Lower leg skin (tissue), 4 donors: ENCODE results near the gene SLC9A9. TPM values are rescaled to one million over a fixed set of nuclear protein-coding genes. Genes with fewer than 3 reads are reported as not detected.

Source experiments
- DNase-seq, 2 donors: peaks; one replicate each; pipeline ENCODE4 v3.0.0-alpha.2; 2019; ENCODE audit warnings: low spot score in 2 of 2
- H3K4me3 ChIP-seq: fragments of 200-600 bp; sonication (generic); 2 replicates; pipeline ENCODE4 v1.5.1; 2017; ENCODE audit warnings: mild to moderate bottlenecking, low read depth; ENCODE audit not compliant: poor library complexity, severe bottlenecking
- POLR2A ChIP-seq, 2 donors: fragments of 450-650 bp; IDR thresholded peaks; one replicate each; pipeline ENCODE4 v1.6.1; 2016 to 2017; ENCODE audit warnings: antibody characterized with exemption in 2 of 2, mild to moderate bottlenecking in 1 of 2, moderate library complexity in 1 of 2
- WGBS, 2 donors: methylation state at CpG; one replicate each; pipeline ENCODE4 v1.1.5; 2018; 5-methylcytosine and 5-hydroxymethylcytosine counted together
- intact Hi-C: fragments of 100-400 bp; cut with DNase I; formaldehyde crosslinking; loops from one replicate; pipeline ENCODE4 v1.15.0; 2023; ENCODE audit warnings: low total_unique reads
- total RNA-seq, 4 donors: library from RNA; depleted of rRNA; stranded (reverse); fragments of >200 nt; gene quantifications; one replicate each; pipeline ENCODE4 v1.1.0, GENCODE V29; 2016
- TF ChIP-seq, protein P1 (sequence below), 3 donors: fragments of 450-650 bp; IDR thresholded peaks; one replicate each; pipeline ENCODE4 v1.5.1; 2016; ENCODE audit warnings: antibody characterized with exemption in 3 of 3, mild to moderate bottlenecking in 3 of 3, moderate library complexity in 2 of 3

Gene SLC9A9
- total RNA-seq, 4 donors from 2014 or later, result 14.6 to 40.8 (median 23.7) TPM

DNA sequence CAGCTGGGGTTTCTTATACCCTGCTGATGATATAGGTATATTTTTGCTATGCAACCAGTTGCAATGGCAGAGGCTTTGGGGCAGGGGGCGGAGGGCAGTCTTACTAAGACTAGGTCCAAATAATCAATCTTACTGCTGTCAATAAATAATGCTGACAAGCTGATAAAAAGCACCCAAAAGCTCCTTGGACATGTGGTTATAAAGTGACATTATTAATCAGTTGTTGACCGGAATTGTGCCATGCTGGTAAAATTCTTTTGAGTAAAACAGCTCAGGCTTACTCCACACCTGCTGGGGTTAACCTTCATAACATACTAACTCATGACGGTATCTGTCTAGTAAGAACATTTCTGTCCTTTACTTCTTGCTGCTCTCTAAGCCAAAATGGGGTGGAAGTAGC, 626.8 kb downstream of the SLC9A9 start:
- no peak overlapping the region for H3K4me3 ChIP-seq
- WGBS, 2 donors, result 92 to 94% methylated on average over 3 of the region's 3 CpGs
- TF ChIP-seq, protein P1, sequence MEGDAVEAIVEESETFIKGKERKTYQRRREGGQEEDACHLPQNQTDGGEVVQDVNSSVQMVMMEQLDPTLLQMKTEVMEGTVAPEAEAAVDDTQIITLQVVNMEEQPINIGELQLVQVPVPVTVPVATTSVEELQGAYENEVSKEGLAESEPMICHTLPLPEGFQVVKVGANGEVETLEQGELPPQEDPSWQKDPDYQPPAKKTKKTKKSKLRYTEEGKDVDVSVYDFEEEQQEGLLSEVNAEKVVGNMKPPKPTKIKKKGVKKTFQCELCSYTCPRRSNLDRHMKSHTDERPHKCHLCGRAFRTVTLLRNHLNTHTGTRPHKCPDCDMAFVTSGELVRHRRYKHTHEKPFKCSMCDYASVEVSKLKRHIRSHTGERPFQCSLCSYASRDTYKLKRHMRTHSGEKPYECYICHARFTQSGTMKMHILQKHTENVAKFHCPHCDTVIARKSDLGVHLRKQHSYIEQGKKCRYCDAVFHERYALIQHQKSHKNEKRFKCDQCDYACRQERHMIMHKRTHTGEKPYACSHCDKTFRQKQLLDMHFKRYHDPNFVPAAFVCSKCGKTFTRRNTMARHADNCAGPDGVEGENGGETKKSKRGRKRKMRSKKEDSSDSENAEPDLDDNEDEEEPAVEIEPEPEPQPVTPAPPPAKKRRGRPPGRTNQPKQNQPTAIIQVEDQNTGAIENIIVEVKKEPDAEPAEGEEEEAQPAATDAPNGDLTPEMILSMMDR (IDR thresholded peaks at IDR 0.05), result no peak
- no peak for TF ChIP-seq POLR2A (IDR thresholded peaks at IDR 0.05)
- intact Hi-C loops, result no loop called here
- DNase-seq, result no peak

DNA sequence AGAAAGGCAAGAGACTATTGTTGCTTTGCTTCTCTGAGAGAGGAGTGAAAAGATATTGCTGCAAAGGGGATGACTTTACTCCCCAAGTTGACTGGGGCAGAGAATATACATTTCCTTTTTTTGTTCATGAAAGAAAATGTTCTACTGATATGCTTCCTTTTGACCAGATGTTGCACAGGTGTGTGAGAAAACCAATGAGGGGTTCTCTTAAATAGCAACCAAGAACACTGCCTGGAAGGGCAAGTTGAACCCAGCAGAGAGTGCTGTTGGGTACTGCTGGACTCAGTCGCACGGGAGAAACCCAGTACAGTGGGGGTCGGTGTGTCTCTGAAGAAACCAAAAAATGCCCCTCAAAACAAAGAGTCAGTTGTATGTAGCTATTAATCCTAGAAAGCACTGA, 627.5 kb downstream of the SLC9A9 start:
- DNase-seq, result no peak
- TF ChIP-seq POLR2A (IDR thresholded peaks at IDR 0.05), result no peak
- TF ChIP-seq, protein P1 (IDR thresholded peaks at IDR 0.05), result no peak
- WGBS, 2 donors, result 89 to 95% methylated on average over 3 of the region's 3 CpGs
- intact Hi-C loops, result no loop called here
- no peak overlapping the region for H3K4me3 ChIP-seq

GRCh38 chr3:143218166-143218835, 630.0 kb downstream of the SLC9A9 start:
- intact Hi-C loops, result no loop called here
- no peak for TF ChIP-seq POLR2A (IDR thresholded peaks at IDR 0.05)
- TF ChIP-seq, protein P1 (IDR thresholded peaks at IDR 0.05), result no peak
- WGBS, 2 donors, result 92% methylated on average over 2 of the region's 2 CpGs
- no peak for DNase-seq
- H3K4me3 ChIP-seq, result no peak overlapping the region

DNA sequence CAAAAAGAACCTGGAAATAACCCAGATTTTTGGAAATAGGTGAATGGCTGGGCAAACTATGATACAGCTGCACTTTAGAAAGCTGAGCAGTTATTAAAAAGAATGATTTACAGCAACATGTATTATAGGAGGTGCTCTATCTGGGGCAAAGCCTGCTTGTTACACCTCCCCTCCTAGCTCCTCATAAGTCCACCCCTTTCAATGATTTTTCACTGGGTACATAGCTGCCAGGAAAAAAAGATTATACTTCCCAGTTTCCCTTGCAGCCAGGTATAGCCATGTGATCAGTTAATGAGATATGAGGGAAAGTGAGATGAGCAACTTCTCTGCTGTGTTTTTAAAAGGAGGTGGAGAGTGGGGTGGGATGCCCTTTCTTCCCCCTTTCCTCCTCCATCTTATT, 631.0 kb downstream of the SLC9A9 start:
- DNase-seq, result no peak
- TF ChIP-seq, protein P1 (IDR thresholded peaks at IDR 0.05), result no peak
- no peak for TF ChIP-seq POLR2A (IDR thresholded peaks at IDR 0.05)
- H3K4me3 ChIP-seq, result no peak overlapping the region
- intact Hi-C loops, result no loop called here

DNA sequence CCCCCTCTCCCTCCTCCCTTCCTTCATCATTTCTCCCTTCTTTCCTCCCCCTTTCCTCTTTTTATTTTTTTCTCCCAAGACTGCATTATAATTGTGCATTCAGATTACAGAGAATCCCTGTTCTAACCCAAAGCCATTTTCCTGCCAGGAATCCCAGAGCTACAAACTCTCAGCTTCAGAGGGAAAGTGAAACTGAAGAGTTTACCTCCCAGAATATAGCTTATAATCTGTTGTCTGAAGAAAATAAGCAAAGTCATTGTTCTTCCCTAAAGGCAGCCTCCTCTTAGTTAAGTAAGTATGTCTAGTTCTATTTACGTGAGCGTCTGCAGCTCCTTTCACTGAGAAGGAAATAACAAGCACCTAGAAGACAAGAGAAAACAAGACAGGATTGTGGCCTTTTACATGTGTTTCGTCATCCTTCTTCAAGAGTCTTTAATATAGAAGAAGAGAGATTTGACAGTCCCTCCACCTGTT, 631.5 kb downstream of the SLC9A9 start:
- intact Hi-C loops, result no loop called here

More for the DNA sequence above, 631.5 kb downstream of the SLC9A9 start:
- 60 to 68% methylated on average over 3 of the region's 3 CpGs for WGBS, 2 donors
- no peak for DNase-seq
- no peak overlapping the region for H3K4me3 ChIP-seq
- TF ChIP-seq POLR2A (IDR thresholded peaks at IDR 0.05), result no peak
- TF ChIP-seq, protein P1 (IDR thresholded peaks at IDR 0.05), result no peak

Other genes with a start within 250 kb of the SLC9A9 start
- gene DIPK2A, start 123.4 kb upstream of the SLC9A9 start, total RNA-seq, result 10 to 100 TPM; 37.3 to 55.5 (median 42.6) TPM